GM12878 (cell line): ENCODE data around the gene GNGT2.

Experiments used
- ATF3 ChIP-seq: IDR thresholded peaks from 2 replicates; pipeline ENCODE4 v1.6.1; 2011; ENCODE audit warnings: low read depth, mild to moderate bottlenecking, low read length, moderate library complexity, borderline replicate concordance; ENCODE audit errors: extremely low read depth
- BHLHE40 ChIP-seq, 2 experiments: fragments of 450-650 bp in 1 of 2; IDR thresholded peaks; 2 replicates each; pipeline ENCODE4 v1.6.1; 2011 to 2017; ENCODE audit warnings: low read depth in 2 of 2, borderline replicate concordance in 1 of 2, improper control_type of control experiment in 1 of 2, low read length in 1 of 2, mild to moderate bottlenecking in 1 of 2
- CTCF ChIP-seq, 3 experiments: IDR thresholded peaks in 2 of 3; conservative IDR thresholded peaks in 1 of 3; 2 replicates each; pipeline ENCODE4 v1.5.1; 2011; ENCODE audit warnings: low read depth in 3 of 3, low read length in 3 of 3, mild to moderate bottlenecking in 3 of 3, control low read depth in 2 of 3, moderate library complexity in 2 of 3, inconsistent platforms in 1 of 3, mixed read lengths in 1 of 3; ENCODE audit not compliant: control insufficient read depth in 2 of 3, insufficient read depth in 1 of 3; ENCODE audit errors: extremely low read depth in 1 of 3
- EGR1 ChIP-seq, 2 experiments: IDR thresholded peaks; 1 replicate in 1 of 2; 2 replicates in 1 of 2; pipeline ENCODE4 v1.6.1; 2011 to 2012; ENCODE audit warnings: low read depth in 2 of 2, low read length in 2 of 2, borderline replicate concordance in 1 of 2, mild to moderate bottlenecking in 1 of 2, moderate library complexity in 1 of 2
- EP300 ChIP-seq, 2 experiments: fragments of 150-350 bp in 1 of 2; IDR thresholded peaks; 2 replicates each; pipeline ENCODE4 v1.6.1; 2011 to 2012; ENCODE audit warnings: low read depth in 2 of 2, low read length in 2 of 2, borderline replicate concordance in 1 of 2, improper control_type of control experiment in 1 of 2, inconsistent platforms in 1 of 2; ENCODE audit not compliant: control insufficient read depth in 1 of 2
- EZH2 ChIP-seq: IDR thresholded peaks from 2 replicates; pipeline ENCODE4 v1.6.1; 2012; ENCODE audit warnings: low read depth, mild to moderate bottlenecking, control low read depth, inconsistent platforms, low read length, borderline replicate concordance; ENCODE audit not compliant: control insufficient read depth
- MEF2A ChIP-seq: IDR thresholded peaks from 2 replicates; pipeline ENCODE4 v1.6.1; 2011; ENCODE audit warnings: low read depth, mild to moderate bottlenecking, low read length, moderate library complexity; ENCODE audit not compliant: insufficient read depth
- MYC ChIP-seq: IDR thresholded peaks from 2 replicates; pipeline ENCODE4 v1.6.1; 2011; ENCODE audit warnings: mild to moderate bottlenecking, low read length, moderate library complexity, inconsistent platforms; ENCODE audit not compliant: insufficient read depth, insufficient replicate concordance, insufficient read length, severe bottlenecking
- POLR2A ChIP-seq: IDR thresholded peaks from 2 replicates; pipeline ENCODE4 v1.6.1; 2011; ENCODE audit warnings: low read depth, mild to moderate bottlenecking, low read length
- POLR2AphosphoS5 ChIP-seq: IDR thresholded peaks from 2 replicates; pipeline ENCODE4 v1.6.1; 2011; ENCODE audit warnings: mild to moderate bottlenecking, low read length, inconsistent platforms
- RBBP5 ChIP-seq: fragments of 200-600 bp; sonication (generic); conservative IDR thresholded peaks from 2 replicates; pipeline ENCODE4 v1.6.1; 2016
- SRF ChIP-seq, 2 experiments: IDR thresholded peaks; 2 replicates each; pipeline ENCODE4 v1.6.1; 2011; ENCODE audit warnings: low read depth in 2 of 2, low read length in 2 of 2, mild to moderate bottlenecking in 1 of 2, moderate library complexity in 1 of 2
- USF1 ChIP-seq: IDR thresholded peaks from 2 replicates; pipeline ENCODE4 v1.6.1; 2011; ENCODE audit warnings: borderline replicate concordance, low read depth, mild to moderate bottlenecking, moderate library complexity, mixed read lengths, low read length; ENCODE audit not compliant: insufficient read depth; ENCODE audit errors: extremely low read length

GRCh38 chr17:49239963-49240362 lies 29.6 kb upstream of the GNGT2 start:
- no peak for TF ChIP-seq MYC
- TF ChIP-seq CTCF (IDR thresholded peaks at IDR 0.05 in 2 of 3, conservative IDR thresholded peaks at IDR 0.05 in 1 of 3; ENCODE audit: control insufficient read depth in 2 of 3, extremely low read depth in 1 of 3, insufficient read depth in 1 of 3, low read depth in 3 of 3, low read length in 3 of 3) = no peak
- TF ChIP-seq SRF (IDR thresholded peaks at IDR 0.05; ENCODE audit: low read depth in 2 of 2, low read length in 2 of 2) = no peak
- no peak for TF ChIP-seq POLR2AphosphoS5
- no peak for TF ChIP-seq MEF2A
- no peak for TF ChIP-seq BHLHE40 (IDR thresholded peaks at IDR 0.05; ENCODE audit: borderline replicate concordance in 1 of 2, low read depth in 2 of 2, low read length in 1 of 2)
- no peak for TF ChIP-seq EGR1 (IDR thresholded peaks at IDR 0.05; ENCODE audit: borderline replicate concordance in 1 of 2, low read depth in 2 of 2, low read length in 2 of 2)
- TF ChIP-seq ATF3 = no peak
- no peak for TF ChIP-seq EZH2
- no peak for TF ChIP-seq RBBP5
- TF ChIP-seq POLR2A = no peak
- TF ChIP-seq EP300 (IDR thresholded peaks at IDR 0.05; ENCODE audit: borderline replicate concordance in 1 of 2, control insufficient read depth in 1 of 2, low read depth in 2 of 2, low read length in 2 of 2) = no peak
- no peak for TF ChIP-seq USF1
